T-helper 1 cell (primary cell): ENCODE results near the gene HNF1B.
"Not testable (repeated sequence)": the region's sequence is repeated elsewhere in the genome, so short reads cannot be mapped to it uniquely, and the experiment has no call there.

Source experiments
- DNase-seq, 5 donors: peaks; one replicate each; pipeline ENCODE4 v3.0.0-alpha.2; 2012 to 2020
- total RNA-seq, 4 donors: gene quantifications; one replicate each; lab custom pipeline; 2026; lab: John Stamatoyannopoulos, UW

Gene HNF1B, protein sequence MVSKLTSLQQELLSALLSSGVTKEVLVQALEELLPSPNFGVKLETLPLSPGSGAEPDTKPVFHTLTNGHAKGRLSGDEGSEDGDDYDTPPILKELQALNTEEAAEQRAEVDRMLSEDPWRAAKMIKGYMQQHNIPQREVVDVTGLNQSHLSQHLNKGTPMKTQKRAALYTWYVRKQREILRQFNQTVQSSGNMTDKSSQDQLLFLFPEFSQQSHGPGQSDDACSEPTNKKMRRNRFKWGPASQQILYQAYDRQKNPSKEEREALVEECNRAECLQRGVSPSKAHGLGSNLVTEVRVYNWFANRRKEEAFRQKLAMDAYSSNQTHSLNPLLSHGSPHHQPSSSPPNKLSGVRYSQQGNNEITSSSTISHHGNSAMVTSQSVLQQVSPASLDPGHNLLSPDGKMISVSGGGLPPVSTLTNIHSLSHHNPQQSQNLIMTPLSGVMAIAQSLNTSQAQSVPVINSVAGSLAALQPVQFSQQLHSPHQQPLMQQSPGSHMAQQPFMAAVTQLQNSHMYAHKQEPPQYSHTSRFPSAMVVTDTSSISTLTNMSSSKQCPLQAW
- total RNA-seq = 0 reads per million in 4 donors

GRCh38 chr17:37744961-37745800 is at the start of gene HNF1B:
Gene HNF1B (minus strand): TSS chr17:37745059. CDS start chr17:37744884, 175 bp downstream.
- DNase-seq = no peak

DNA sequence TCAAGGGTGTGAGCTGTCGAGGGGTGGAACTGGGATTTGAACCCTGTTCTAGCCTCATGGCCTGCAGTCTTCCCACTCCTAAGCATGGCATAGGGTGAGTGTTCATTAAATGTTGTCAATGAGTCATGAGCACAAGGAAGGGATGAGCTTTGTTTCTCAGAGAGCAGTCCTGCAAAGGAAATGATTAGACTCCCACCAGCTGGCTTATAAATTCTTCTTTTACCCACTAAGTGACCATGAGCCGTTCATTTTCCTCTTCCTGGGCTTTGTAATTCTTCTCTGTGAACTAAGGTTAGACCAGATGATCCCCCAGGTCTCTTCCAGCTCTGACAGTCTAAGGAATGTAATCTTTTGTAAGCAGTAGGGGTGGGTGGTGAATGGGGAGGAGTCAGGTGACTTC is 47.9 kb upstream of the HNF1B start:
- no peak for DNase-seq

DNA sequence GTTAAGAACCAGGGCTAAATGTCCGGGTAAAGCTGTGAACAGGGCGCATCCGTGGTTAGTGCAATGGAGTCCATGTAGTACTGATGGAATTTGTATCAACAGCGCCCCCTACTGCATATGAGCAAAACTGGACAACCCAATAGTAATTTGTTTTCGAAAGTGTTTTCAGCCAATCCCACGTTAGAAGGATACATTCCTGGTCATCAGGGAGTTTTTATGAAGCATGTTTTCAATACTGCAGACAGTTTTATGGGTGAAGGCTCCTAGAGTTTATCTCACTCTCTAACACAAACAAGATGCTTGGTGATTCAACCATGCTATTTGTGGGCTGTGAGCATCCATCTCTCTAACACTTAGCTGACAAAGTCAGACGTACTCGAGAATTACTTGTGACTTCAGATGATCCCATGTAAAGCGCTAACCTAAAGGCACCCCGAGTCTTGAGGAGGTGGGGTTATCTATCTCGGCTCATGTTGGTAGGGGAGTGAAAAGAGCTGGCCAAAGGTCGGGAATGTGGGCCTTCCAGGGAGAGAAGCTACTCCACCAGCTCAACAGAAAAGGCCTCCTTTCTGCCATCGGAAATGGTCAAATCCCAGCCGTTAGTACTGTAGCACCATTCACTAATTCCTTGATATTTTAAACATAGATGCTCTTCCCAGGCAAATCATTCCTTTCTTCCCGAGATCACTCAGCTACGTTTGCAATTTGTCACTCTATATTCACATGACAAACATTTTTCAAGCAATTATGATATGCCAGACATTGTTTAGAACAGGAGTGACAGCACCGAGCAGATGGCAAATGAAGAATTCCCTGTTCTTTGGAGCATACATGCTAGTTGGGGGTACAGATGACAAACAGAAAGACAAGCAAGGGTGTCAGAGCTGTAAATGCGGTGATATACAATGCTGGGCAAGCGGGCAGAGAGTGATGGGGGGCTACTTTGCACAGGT is 46.9 kb upstream of the HNF1B start:
- DNase-seq = peak in 4 of 5 donors; percentile 17 to 71 (median 24)

DNA sequence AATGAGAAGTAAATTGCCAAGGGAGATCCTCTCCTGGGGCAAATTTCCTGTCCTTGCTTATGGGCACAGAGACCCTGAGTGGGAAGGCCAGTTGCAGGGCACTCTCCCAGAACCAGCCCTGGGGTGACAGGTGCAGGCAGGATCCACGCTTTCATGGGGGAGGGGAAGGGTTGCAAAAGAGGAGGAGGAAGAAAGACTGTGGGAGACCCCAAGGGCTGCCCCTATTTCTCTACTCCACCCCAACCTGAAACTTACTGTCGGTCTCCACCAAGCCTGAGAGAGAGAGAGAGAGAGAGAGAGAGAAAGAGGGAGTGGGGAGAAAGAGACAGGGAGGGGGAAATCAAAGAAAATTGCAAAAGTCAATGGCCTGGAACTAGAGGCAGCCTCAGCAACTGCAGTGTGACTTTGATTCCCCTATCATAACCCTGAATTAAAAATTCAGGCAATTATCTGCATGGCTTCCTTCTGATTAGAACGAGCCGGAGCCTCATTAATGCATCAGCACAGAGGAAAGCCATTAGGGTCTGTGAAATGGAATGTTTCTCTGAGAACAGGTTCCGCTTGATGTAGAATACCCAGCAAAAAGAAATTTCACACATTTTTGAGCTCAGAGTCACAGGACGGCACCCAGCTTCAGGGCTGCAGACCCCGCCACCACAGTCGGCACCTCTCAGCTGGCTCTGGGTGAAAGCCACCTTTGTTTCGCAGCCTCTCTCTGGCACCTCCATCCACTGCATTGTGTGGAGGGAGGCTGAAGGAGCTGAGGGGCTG is 45.1 kb upstream of the HNF1B start:
- no peak for DNase-seq

DNA sequence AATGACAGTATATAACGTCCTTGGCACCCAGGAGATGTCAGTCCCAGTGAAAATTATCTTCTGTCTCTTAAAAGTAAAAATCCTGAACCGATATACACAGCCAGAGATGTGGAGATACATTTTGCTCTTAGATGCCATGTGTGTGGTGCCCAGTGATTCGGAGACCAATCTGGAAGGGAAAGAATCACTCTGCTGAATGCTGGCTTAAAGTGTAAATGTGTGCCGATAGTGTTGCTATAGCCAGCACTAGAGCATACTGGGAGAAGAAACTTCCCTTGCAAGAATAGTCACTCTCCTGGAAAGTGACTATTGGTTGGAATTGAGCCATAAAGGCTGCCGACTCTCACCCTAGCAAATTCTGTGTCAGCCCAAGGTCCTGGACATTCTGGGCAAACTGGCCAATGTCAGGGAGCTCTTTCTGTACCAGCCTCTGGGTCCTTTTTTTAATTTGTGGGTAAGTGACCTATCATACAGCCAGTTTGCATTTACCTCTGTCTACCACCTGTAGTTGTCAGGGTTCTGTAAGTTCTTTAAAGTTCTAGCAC is 44.2 kb upstream of the HNF1B start:
- no peak for DNase-seq

DNA sequence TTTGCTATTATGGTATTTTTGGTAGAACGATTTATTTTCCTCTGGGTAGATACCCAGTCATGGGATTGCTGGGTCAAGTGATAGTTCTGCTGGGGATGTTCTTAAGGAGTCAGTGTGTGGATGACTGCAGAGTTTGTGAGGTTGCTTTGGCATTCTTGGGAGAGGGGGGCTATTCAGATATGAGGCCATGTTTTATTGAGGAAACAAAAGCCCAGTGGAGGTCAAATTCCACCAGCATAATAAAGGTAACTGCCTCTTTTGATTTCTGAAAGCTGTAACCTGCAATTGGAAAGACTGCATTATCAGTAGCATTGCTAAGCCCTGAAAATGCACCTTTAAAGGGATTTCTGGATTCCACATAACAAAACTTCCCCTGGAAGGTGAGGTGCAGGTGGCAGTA is 43.7 kb upstream of the HNF1B start:
- DNase-seq = no peak

GRCh38 chr17:37787055-37787757 is 42.3 kb upstream of the HNF1B start:
- no peak for DNase-seq

DNA sequence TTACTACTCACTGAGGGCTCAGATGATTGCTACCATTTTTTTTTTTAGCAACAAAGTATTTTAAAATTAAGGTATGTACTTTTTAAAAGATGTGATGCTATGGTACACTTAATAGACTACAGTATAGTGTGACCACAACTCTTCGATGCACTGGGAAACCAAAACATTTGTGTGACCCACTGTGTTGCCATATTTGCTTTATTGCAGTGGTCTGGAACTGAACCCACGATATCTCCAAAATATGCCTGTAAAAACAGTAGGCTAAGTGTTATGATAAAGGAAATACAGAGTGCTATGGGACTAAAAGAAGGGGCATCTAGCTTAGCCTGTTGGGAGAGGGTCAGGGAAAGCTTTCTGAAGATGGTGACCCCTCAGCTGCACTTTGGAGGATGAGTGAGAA is 41.6 kb upstream of the HNF1B start:
- no peak for DNase-seq

- not testable (repeated sequence) for DNase-seq
These were observed 37.6 kb upstream of the HNF1B start for GRCh38 chr17:37782460-37782859.

DNA sequence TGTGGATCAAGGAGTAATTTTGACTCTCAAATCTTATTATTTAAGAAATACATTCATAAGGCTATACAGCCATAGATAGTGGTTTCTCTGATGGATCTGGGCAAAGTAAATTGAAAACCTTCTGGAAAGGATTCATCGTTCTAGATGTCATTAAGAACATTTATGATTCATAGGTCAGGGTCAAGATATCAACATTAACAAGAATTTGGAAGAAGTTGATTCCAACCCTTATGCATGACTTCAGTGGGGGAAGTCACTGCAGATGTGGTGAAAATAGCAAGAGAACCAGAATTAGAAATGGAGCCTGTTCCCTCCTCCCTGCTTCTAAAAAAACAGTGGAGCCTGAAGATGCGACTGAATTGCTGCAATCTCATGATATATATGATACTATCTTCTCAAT is 36.6 kb upstream of the HNF1B start:
- DNase-seq = no peak

GRCh38 chr17:37779554-37779953 is 34.7 kb upstream of the HNF1B start:
- DNase-seq = no peak

GRCh38 chr17:37774504-37774903 is 29.6 kb upstream of the HNF1B start:
- DNase-seq = peak in 1 of 5 donors; percentile 83

GRCh38 chr17:37772982-37773381 is 28.1 kb upstream of the HNF1B start:
- DNase-seq = no peak

GRCh38 chr17:37770631-37771518 is 26.0 kb upstream of the HNF1B start:
- peak in 1 of 5 donors; percentile 25 for DNase-seq

DNA sequence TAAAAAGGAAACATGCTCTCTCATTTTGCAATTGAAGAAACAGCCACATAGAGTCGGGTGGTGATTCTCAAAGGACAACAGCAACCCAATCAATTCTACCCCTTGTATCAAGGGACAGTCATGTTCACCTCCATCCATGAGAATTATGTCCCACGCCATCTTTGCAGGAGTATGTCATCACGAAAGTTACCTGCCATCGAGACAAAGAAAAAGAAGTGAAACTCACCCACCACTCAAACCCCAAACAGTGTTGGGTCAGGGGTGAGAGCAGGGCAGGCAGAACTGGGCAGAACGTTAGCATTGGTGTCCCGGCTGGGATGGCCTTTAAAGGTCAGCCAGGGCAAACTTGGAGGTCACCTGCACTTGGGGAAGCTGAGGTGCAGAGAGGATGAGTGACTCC is 24.2 kb upstream of the HNF1B start:
- DNase-seq = no peak

DNA sequence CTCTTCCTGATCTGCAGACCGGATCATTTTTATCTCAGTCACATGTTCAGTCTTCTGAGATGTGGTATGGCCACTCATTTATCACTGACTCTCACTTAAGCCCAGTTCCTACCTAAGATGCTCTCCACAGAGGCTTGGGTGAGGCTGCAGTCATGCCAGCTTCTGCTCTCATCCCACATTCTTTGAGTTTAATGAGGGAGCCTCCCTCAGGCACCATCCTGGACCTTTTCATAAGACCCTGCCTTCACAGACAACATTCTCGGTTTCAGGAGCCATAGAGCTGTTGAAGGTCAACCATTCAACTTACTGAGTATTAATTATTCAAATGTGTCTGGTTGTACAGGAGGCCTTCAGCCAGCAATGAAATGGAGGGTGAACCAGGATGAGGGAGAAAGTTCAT is 23.6 kb upstream of the HNF1B start:
- DNase-seq = no peak

GRCh38 chr17:37766971-37767370 is 22.1 kb upstream of the HNF1B start:
- no peak for DNase-seq

DNA sequence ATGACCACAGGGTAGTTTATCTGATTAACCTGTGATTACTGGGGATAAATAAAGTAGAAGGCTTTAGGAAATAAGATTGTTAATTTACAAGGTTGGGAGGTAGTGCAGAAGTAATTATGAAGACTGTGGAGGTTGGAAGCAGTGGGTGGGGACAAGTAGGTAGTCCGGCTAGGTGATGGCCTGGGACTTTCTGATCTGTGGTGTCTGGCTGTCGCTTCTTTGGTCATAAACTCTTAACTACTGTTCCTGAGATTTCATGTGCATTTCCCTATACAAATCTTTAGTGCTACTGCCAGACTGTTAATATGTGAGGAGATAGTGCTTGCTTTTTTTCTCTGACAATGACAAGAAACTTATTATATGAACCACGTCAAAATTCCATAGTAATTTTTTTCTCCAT is 19.5 kb upstream of the HNF1B start:
- no peak for DNase-seq

DNA sequence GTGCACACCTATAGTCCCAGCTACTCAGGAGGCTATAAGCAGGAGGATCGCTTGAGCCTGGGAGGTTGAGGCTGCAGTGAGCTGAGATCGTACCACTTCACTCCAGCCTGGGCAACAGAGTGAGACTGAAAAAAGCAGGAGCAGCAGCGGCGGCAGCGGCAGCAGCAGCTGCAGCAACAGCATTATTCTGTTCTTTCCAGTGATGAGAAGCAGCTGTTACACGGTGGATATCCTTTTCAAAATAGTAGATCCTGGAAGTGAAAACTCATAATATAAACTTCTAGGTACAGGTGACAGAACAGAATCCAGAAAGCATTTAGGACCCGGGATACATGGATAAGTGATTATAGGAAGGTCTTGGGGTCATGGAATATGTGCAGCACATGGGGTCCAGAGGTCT is 17.8 kb upstream of the HNF1B start:
- DNase-seq = no peak

DNA sequence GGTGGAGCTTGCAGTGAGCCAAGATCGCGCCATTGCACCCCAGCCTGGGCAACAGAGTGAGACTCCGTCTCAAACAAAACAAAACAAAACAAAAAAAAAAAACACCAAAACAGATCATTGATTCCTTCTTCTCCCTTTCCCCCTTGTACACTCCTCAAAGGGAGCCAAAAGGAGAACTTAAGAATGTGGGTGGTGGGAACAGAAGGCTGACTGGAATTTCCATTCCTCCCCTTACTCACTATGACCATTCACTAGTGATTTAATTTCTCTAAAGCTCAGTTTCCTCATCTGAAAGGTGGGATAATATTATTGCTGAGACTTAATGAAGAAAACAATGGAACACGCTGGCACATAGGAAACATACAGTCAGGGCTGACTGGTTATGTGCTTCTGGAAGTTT is 17.1 kb upstream of the HNF1B start:
- no peak for DNase-seq
